GM23248 (cell line): Measurements from ENCODE around the gene MX1.

Experiments used
- EZH2 ChIP-seq: fragments of 200-600 bp; sonication (generic); IDR thresholded peaks from 2 replicates; pipeline ENCODE4 v1.6.1; 2018; ENCODE audit warnings: antibody characterized with exemption, mild to moderate bottlenecking; ENCODE audit not compliant: insufficient read depth, poor library complexity, severe bottlenecking
- EZH2phosphoT487 ChIP-seq: fragments of 200-600 bp; sonication (generic); IDR thresholded peaks from 2 replicates; pipeline ENCODE4 v1.6.1; 2018; ENCODE audit warnings: antibody characterized with exemption, moderate library complexity, mild to moderate bottlenecking, low read depth; ENCODE audit not compliant: insufficient read depth

GRCh38 chr21:41426676-41427404 lies 801 bp downstream of the MX1 start:
- TF ChIP-seq EZH2phosphoT487 (no peak), EZH2 (no peak)
